ENCODE results near the gene ETFA.

The ETFA gene

DNA sequence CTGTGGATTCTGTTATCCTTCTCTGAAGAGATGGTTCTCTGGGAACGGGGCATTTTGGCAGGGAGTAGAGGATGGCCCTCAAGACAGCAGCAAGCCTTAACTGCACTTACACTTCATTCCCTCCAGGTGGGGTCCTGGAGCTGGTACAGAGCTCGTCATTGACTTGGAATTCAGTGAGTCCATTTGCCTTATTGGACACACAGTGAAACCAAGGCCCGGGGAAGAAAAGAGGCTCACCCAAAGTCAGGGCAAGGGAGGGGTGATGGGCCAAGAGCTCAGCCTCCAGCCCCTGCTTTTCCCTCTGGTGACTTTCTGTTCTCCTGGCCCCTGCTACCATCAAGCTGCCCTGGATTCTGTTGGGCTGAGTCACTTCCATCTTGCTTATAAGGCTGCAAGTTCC is 125.6 kb downstream of the ETFA start:
- H3K9me3 ChIP-seq: no peaks in the 10 kb centered on the region
- no peak for DNase-seq
- TF ChIP-seq, protein P1, sequence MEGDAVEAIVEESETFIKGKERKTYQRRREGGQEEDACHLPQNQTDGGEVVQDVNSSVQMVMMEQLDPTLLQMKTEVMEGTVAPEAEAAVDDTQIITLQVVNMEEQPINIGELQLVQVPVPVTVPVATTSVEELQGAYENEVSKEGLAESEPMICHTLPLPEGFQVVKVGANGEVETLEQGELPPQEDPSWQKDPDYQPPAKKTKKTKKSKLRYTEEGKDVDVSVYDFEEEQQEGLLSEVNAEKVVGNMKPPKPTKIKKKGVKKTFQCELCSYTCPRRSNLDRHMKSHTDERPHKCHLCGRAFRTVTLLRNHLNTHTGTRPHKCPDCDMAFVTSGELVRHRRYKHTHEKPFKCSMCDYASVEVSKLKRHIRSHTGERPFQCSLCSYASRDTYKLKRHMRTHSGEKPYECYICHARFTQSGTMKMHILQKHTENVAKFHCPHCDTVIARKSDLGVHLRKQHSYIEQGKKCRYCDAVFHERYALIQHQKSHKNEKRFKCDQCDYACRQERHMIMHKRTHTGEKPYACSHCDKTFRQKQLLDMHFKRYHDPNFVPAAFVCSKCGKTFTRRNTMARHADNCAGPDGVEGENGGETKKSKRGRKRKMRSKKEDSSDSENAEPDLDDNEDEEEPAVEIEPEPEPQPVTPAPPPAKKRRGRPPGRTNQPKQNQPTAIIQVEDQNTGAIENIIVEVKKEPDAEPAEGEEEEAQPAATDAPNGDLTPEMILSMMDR (IDR thresholded peaks at IDR 0.05): peak; percentile 11 to 26
- H3K27ac ChIP-seq: no peak overlapping the region
- intact Hi-C loops (cut with DNase I; ENCODE audit: low total_unique reads): no loop called here
- peaks cover 0 to 62% of the 10 kb centered on the region in 2 donors for H3K27me3 ChIP-seq
- peaks cover 0 to 8% (median 4%) of the 10 kb centered on the region in 4 donors for H3K4me1 ChIP-seq
- no peaks in the 10 kb centered on the region for H3K36me3 ChIP-seq
- H3K4me3 ChIP-seq: no peak overlapping the region

DNA sequence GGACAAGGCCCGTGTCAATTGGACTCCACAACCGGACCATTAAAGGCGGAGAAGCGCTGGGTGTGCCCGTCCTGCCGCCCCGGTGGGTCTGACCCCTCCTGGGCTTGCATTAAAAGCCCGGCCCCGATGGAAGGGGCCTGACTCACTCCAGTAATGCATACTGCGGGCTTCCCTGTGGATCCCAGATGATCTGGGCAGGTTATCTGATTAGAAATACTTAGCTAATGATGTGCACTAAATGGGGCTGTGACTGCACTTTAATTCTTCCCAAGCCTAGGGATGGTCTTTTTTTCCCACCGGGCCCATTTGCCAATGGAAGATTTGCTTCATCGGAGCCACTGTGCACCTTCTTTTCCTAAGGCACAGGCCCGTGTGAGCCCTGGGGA is 126.6 kb downstream of the ETFA start:
- Histone ChIP-seq H3K27me3 (peaks cover 0 to 61% of the 10 kb centered on the region in 2 donors), H3K9me3 (no peaks in the 10 kb centered on the region), H3K4me1 (peaks cover 0 to 4% (median 0%) of the 10 kb centered on the region in 4 donors), H3K36me3 (no peaks in the 10 kb centered on the region), H3K4me3 (no peak overlapping the region), H3K27ac (no peak overlapping the region)
- TF ChIP-seq, protein P1 (IDR thresholded peaks at IDR 0.05): no peak
- DNase-seq: no peak
- intact Hi-C loops (cut with DNase I; ENCODE audit: low total_unique reads): no loop called here

DNA sequence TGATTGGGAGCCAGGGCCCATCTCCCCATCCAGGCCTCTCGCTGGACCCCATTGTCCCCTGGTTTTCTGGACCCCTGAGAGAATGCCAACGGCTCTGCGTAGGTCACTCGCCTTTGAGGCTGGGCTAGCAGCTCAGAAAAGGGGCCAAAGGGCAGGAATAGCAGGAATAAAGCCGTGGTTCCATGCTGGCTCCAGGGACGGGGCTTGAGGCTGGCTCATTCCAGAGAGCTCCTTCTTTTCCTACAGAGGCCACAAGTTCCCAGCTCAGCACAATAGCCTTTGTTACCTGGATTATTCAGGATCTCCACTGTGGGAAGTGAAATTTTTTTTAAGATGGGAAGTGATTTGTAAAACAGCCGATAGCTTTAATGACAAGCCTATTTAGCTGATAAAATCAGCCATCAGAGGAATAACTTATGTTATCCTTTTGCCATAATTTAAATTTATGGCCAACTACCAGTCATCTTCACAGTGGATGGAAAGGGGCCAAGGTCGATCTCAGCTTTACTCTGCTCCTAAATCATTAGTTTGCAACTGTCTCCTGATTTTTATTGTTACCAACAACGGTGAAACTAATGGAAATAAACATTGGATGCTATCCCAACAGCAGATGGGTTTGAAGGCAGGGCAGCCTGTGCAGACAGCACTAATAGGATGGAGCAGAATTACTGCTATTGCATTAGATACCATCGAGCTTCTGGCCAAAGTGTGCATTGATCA is 127.2 kb downstream of the ETFA start:
- TF ChIP-seq, protein P1 (IDR thresholded peaks at IDR 0.05): no peak
- Histone ChIP-seq H3K4me3 (no peak overlapping the region), H3K4me1 (peaks cover 0 to 4% (median 0%) of the 10 kb centered on the region in 4 donors), H3K27me3 (peaks cover 0 to 57% of the 10 kb centered on the region in 2 donors), H3K9me3 (no peaks in the 10 kb centered on the region), H3K27ac (no peak overlapping the region), H3K36me3 (no peaks in the 10 kb centered on the region)
- intact Hi-C loops (cut with DNase I; ENCODE audit: low total_unique reads): no loop called here
- DNase-seq: no peak

DNA sequence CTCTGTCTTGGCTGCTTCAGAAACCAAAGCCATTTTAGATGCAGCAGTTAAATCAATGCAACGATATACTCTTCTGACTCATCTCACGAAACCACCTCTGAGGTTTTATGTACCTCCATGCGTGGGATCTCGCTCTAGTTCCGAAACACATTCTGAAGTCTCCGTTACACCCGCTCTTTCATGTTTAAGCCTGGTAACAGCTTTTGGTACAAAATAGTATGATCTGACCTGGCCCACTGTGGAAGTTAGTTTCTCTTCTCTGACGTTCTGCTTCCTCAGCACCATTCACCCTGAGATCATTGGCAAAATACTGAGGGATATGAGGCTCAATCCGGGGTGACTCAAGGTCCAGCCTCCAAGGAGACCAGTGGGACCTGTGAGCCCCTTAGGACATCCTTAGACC is 129.6 kb downstream of the ETFA start:
- TF ChIP-seq, protein P1 (IDR thresholded peaks at IDR 0.05): no peak
- intact Hi-C loops (cut with DNase I; ENCODE audit: low total_unique reads): no loop called here
- Histone ChIP-seq H3K27me3 (peaks cover 0 to 51% of the 10 kb centered on the region in 2 donors), H3K36me3 (no peaks in the 10 kb centered on the region), H3K4me1 (peaks cover 0 to 26% (median 12%) of the 10 kb centered on the region in 4 donors), H3K9me3 (no peaks in the 10 kb centered on the region), H3K4me3 (no peak overlapping the region), H3K27ac (no peak overlapping the region)
- DNase-seq: no peak

DNA sequence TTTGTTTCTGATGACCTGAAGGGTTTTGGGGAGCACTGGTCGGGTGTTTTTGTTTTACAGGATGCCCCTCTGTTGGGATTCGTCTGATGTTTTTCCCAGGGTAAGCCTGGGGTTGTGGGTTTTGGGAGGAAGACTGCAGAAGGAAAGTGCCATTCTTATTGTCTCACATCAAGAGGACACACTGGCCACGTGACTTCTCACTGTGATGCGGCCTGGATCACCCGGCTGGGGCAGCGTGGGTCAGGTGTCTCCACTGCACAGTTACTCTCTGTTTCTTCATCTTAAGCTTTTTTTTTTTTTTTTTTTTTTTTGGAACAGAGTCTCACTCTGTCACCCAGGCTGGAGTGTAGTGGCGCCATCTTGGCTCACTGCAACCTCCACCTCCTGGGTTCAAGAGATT is 130.9 kb downstream of the ETFA start:
- Histone ChIP-seq H3K4me3 (no peak overlapping the region), H3K36me3 (no peaks in the 10 kb centered on the region), H3K27me3 (peaks cover 0 to 41% of the 10 kb centered on the region in 2 donors), H3K4me1 (peaks cover 0 to 23% (median 12%) of the 10 kb centered on the region in 4 donors), H3K9me3 (no peaks in the 10 kb centered on the region), H3K27ac (no peak overlapping the region)
- intact Hi-C loops (cut with DNase I; ENCODE audit: low total_unique reads): no loop called here
- TF ChIP-seq, protein P1 (IDR thresholded peaks at IDR 0.05): no peak
- no peak for DNase-seq
